GM12878 (cell line): ENCODE measurements around the gene MALRD1. TPM values are rescaled to one million over a fixed set of nuclear protein-coding genes. Genes with fewer than 3 reads are reported as not detected.

ENCODE experiments used
- ATAC-seq: fragments of 200-7000 bp; cut with Tn5 transposase; 3 replicates; pipeline ENCODE4 v1.9.1; 2020; ENCODE audit warnings: mild to moderate bottlenecking, moderate library complexity
- BruUV-seq: library from RNA; stranded (reverse); fragments of 400-500 nt; replicated peaks from 2 replicates; lab custom pipeline; 2021; lab: Mats Ljungman, UMichigan
- CTCF ChIA-PET: fragments of 300-600 bp; sonication (Branson Sonifier 250); formaldehyde crosslinking; extraction: SDS; loops from one replicate; lab custom pipeline; 2021; ENCODE audit warnings: inconsistent platforms; lab: Yijun Ruan, JAX
- POLR2A ChIA-PET: fragments of 350-600 bp; formaldehyde crosslinking; extraction: SDS; loops from one replicate; lab custom pipeline; 2021; ENCODE audit warnings: inconsistent platforms; lab: Charles Lee
- RAD21 ChIA-PET: fragments of 300-600 bp; sonication (Branson Sonifier 250); formaldehyde crosslinking; loops from one replicate; lab custom pipeline; 2023; ENCODE audit warnings: antibody characterized with exemption; ENCODE audit not compliant: unreplicated experiment; lab: Charles Lee
- SMC1A ChIA-PET: fragments of 300-600 bp; sonication (Branson Sonifier 250); formaldehyde crosslinking; loops from one replicate; lab custom pipeline; 2023; ENCODE audit not compliant: unreplicated experiment, uncharacterized antibody; lab: Charles Lee
- DNase-seq: peaks from one replicate; pipeline ENCODE4 v3.0.0-alpha.2; 2011; ENCODE audit warnings: low read depth, low spot score
- FAIRE-seq: peaks from 3 replicates; lab custom pipeline; 2011; peaks lifted over from hg19 to GRCh38; lab: Jason Lieb, UNC
- H2AFZ ChIP-seq: 2 replicates; pipeline ENCODE4 v1.6.0; 2011; ENCODE audit warnings: low read depth, low read length, control low read depth; ENCODE audit not compliant: control insufficient read depth
- H3K27ac ChIP-seq: 2 replicates; pipeline ENCODE4 v1.5.1; 2011; ENCODE audit warnings: control low read depth; ENCODE audit not compliant: control insufficient read depth, insufficient read depth
- H3K27me3 ChIP-seq, 2 experiments: replicated peaks in 1 of 2; 2 replicates each; pipeline versions ENCODE4 v1.6.0 to v1.6.1; 2011; ENCODE audit warnings: low read length in 1 of 2; ENCODE audit not compliant: control insufficient read depth in 2 of 2, insufficient read depth in 2 of 2
- H3K36me3 ChIP-seq, 2 experiments: 2 replicates each; pipeline ENCODE4 v1.5.1; 2011; ENCODE audit warnings: low read length in 1 of 2; ENCODE audit not compliant: control insufficient read depth in 2 of 2, insufficient read depth in 2 of 2
- H3K4me1 ChIP-seq: 2 replicates; pipeline ENCODE4 v1.6.1; 2011; ENCODE audit warnings: mild to moderate bottlenecking, low read length, moderate library complexity, mixed read lengths; ENCODE audit not compliant: control insufficient read depth, insufficient read depth
- H3K4me2 ChIP-seq: 2 replicates; pipeline ENCODE4 v1.6.0; 2011; ENCODE audit warnings: control low read depth; ENCODE audit not compliant: control insufficient read depth, insufficient read depth
- H3K4me3 ChIP-seq: fragments of 200-600 bp; sonication (generic); 2 replicates; pipeline ENCODE4 v1.5.1; 2016
- H3K79me2 ChIP-seq: 2 replicates; pipeline ENCODE4 v1.6.0; 2011; ENCODE audit warnings: low read length; ENCODE audit not compliant: control insufficient read depth, insufficient read depth
- H3K9ac ChIP-seq: 2 replicates; pipeline ENCODE4 v1.8.0; 2011; ENCODE audit warnings: low read length, control low read depth, mixed read lengths; ENCODE audit not compliant: control insufficient read depth, insufficient read depth
- H3K9me3 ChIP-seq: replicated peaks from 3 replicates; pipeline ENCODE4 v1.5.1; 2011; ENCODE audit warnings: mild to moderate bottlenecking, low read length; ENCODE audit not compliant: control insufficient read depth, insufficient read depth
- H4K20me1 ChIP-seq: 2 replicates; pipeline ENCODE4 v1.6.0; 2011; ENCODE audit not compliant: control insufficient read depth, insufficient read depth
- BCL3 ChIP-seq: IDR thresholded peaks from 2 replicates; pipeline ENCODE4 v1.6.1; 2011; ENCODE audit warnings: borderline replicate concordance, low read depth, mild to moderate bottlenecking, moderate library complexity, low read length; ENCODE audit not compliant: insufficient read depth, poor library complexity, severe bottlenecking
- BMI1 ChIP-seq: fragments of 450-650 bp; IDR thresholded peaks from 2 replicates; pipeline ENCODE4 v1.6.1; 2016; ENCODE audit warnings: mild to moderate bottlenecking, moderate library complexity, borderline replicate concordance
- BRCA1 ChIP-seq: IDR thresholded peaks from 2 replicates; pipeline ENCODE4 v1.6.1; 2011; ENCODE audit warnings: low read depth, low read length, improper control_type of control experiment
- CHD2 ChIP-seq: IDR thresholded peaks from 2 replicates; pipeline ENCODE4 v1.6.1; 2011; ENCODE audit warnings: low read depth, low read length, improper control_type of control experiment, borderline replicate concordance
- CREB1 ChIP-seq: IDR thresholded peaks from 2 replicates; pipeline ENCODE4 v1.6.1; 2012; ENCODE audit warnings: low read depth, mild to moderate bottlenecking, inconsistent platforms
- ESRRA ChIP-seq: IDR thresholded peaks from 2 replicates; pipeline ENCODE4 v1.6.1; 2012; ENCODE audit warnings: mild to moderate bottlenecking, low read length, improper control_type of control experiment
- HDAC6 ChIP-seq: fragments of 200-600 bp; sonication (generic); IDR thresholded peaks from one replicate; pipeline ENCODE4 v1.8.0; 2017; ENCODE audit warnings: antibody characterized with exemption; ENCODE audit not compliant: unreplicated experiment
- NFXL1 ChIP-seq: fragments of 450-650 bp; IDR thresholded peaks from 2 replicates; pipeline ENCODE4 v1.6.1; 2017; ENCODE audit warnings: antibody characterized with exemption, mild to moderate bottlenecking, borderline replicate concordance
- POLR2AphosphoS2 ChIP-seq: IDR thresholded peaks from 2 replicates; pipeline ENCODE4 v1.6.1; 2011; ENCODE audit warnings: low read depth, mild to moderate bottlenecking, low read length, improper control_type of control experiment, moderate library complexity
- RBBP5 ChIP-seq: fragments of 200-600 bp; sonication (generic); conservative IDR thresholded peaks from 2 replicates; pipeline ENCODE4 v1.6.1; 2016
- SIN3A ChIP-seq: IDR thresholded peaks from 2 replicates; pipeline ENCODE4 v1.6.1; 2012; ENCODE audit warnings: low read depth, low read length, improper control_type of control experiment
- SUZ12 ChIP-seq: fragments of 200-600 bp; sonication (generic); IDR thresholded peaks from one replicate; pipeline ENCODE4 v1.6.1; 2018; ENCODE audit warnings: antibody characterized with exemption, mild to moderate bottlenecking; ENCODE audit not compliant: unreplicated experiment
- TAF1 ChIP-seq: IDR thresholded peaks from 2 replicates; pipeline ENCODE4 v1.6.1; 2011; ENCODE audit warnings: mild to moderate bottlenecking, low read depth, low read length, borderline replicate concordance
- TBL1XR1 ChIP-seq: IDR thresholded peaks from 2 replicates; pipeline ENCODE4 v1.6.1; 2012; ENCODE audit warnings: low read depth, low read length, improper control_type of control experiment
- WRNIP1 ChIP-seq: IDR thresholded peaks from 2 replicates; pipeline ENCODE4 v1.6.1; 2011; ENCODE audit warnings: low read depth, low read length, improper control_type of control experiment, borderline replicate concordance
- YBX1 ChIP-seq: fragments of 450-650 bp; IDR thresholded peaks from 2 replicates; pipeline ENCODE4 v1.6.1; 2016; ENCODE audit warnings: antibody characterized with exemption
- WGBS: methylation state at CpG from one replicate; pipeline ENCODE4 v1.1.6; 2016; ENCODE audit warnings: low lambda C conversion rate; ENCODE audit not compliant: insufficient replicate concordance, insufficient coverage; ENCODE audit errors: missing lambda C conversion rate; 5-methylcytosine and 5-hydroxymethylcytosine counted together
- in situ Hi-C: fragments of 300-500 bp; cut with MboI; formaldehyde crosslinking; loops from 9 replicates; pipeline ENCODE4 v1.14.3; 2018; ENCODE audit warnings: mixed read lengths
- intact Hi-C: fragments of 100-400 bp; cut with micrococcal nuclease; formaldehyde crosslinking; loops from one replicate; pipeline ENCODE4 v1.14.2; 2022; ENCODE audit not compliant: unreplicated experiment
- polyA plus RNA-seq, 11 experiments: library from polyadenylated mRNA; depleted of rRNA in 4 of 11; unstranded in 6 of 11; stranded (reverse) in 5 of 11; fragments of >200 nt; fragmentation: Nextera tagmentation in 4 of 11; fragmentation: Illumina TruSeq in 1 of 11; extraction: Ambion mirVana in 4 of 11; extraction: Trizol in 1 of 11; gene quantifications; 1 replicate in 1 of 11; 2 replicates in 10 of 11; pipeline versions ENCODE4 v1.2.1 to v1.2.3, GENCODE V29; 2011 to 2016; ENCODE audit warnings: inconsistent platforms in 2 of 11, missing spikeins in 2 of 11, low read depth in 1 of 11
- total RNA-seq, 4 experiments: library from RNA; depleted of rRNA in 3 of 4; stranded (reverse); fragments of >200 nt in 3 of 4; fragmentation: Illumina TruSeq in 1 of 4; extraction: Trizol in 1 of 4; gene quantifications; 2 replicates each; pipeline versions ENCODE4 v1.2.1 to v1.2.3, GENCODE V29; 2013 to 2021
- TF ChIP-seq, protein P1 (sequence below): fragments of 450-650 bp; formaldehyde crosslinking; IDR thresholded peaks from 2 replicates; pipeline ENCODE4 v1.5.0; 2022; ENCODE audit warnings: mild to moderate bottlenecking, missing genetic modification characterization

MALRD1 gene
- total and polyA plus RNA-seq, 10 of the 15 experiments (the other 5 are each of a cell fraction or from before 2014, with no cell fraction given), result 0.12 to 6.6 (median 0.26) TPM; not detected in 2

GRCh38 chr10:19479854-19480253 is 431.3 kb downstream of the MALRD1 start:
- FAIRE-seq, result no peak
- H4K20me1 ChIP-seq, result no peaks in the 10 kb centered on the region
- H2AFZ ChIP-seq, result no peak overlapping the region
- no peaks in the 10 kb centered on the region for H3K27me3 ChIP-seq
- H3K4me3 ChIP-seq, result no peak overlapping the region
- CTCF ChIA-PET, result interaction anchor here (0.8 kb wide), 1 partner anchor 9 kb away, joined by 4 read pairs; no protein-coding TSS in a partner anchor
- intact Hi-C loops (no loop called here), in situ Hi-C loops (no loop called here)
- no peak overlapping the region for H3K9ac ChIP-seq
- no peaks in the 10 kb centered on the region for H3K4me1 ChIP-seq
- DNase-seq, result no peak
- no TSS peak for BruUV-seq
- no peaks in the 10 kb centered on the region for H3K79me2 ChIP-seq
- POLR2A ChIA-PET, result no interaction called here
- TF ChIP-seq ESRRA, result no peak
- no peak for TF ChIP-seq POLR2AphosphoS2
- TF ChIP-seq, protein P1, sequence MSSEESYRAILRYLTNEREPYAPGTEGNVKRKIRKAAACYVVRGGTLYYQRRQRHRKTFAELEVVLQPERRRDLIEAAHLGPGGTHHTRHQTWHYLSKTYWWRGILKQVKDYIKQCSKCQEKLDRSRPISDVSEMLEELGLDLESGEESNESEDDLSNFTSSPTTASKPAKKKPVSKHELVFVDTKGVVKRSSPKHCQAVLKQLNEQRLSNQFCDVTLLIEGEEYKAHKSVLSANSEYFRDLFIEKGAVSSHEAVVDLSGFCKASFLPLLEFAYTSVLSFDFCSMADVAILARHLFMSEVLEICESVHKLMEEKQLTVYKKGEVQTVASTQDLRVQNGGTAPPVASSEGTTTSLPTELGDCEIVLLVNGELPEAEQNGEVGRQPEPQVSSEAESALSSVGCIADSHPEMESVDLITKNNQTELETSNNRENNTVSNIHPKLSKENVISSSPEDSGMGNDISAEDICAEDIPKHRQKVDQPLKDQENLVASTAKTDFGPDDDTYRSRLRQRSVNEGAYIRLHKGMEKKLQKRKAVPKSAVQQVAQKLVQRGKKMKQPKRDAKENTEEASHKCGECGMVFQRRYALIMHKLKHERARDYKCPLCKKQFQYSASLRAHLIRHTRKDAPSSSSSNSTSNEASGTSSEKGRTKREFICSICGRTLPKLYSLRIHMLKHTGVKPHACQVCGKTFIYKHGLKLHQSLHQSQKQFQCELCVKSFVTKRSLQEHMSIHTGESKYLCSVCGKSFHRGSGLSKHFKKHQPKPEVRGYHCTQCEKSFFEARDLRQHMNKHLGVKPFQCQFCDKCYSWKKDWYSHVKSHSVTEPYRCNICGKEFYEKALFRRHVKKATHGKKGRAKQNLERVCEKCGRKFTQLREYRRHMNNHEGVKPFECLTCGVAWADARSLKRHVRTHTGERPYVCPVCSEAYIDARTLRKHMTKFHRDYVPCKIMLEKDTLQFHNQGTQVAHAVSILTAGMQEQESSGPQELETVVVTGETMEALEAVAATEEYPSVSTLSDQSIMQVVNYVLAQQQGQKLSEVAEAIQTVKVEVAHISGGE (CRISPR knock-in tag), result no peak
- no peak for TF ChIP-seq SUZ12
- TF ChIP-seq TAF1, result no peak
- no peak for TF ChIP-seq SIN3A
- no peak for TF ChIP-seq CREB1
- no peak for TF ChIP-seq WRNIP1
- TF ChIP-seq BMI1, result no peak
- TF ChIP-seq YBX1, result no peak
- TF ChIP-seq BCL3, result no peak
- TF ChIP-seq NFXL1, result no peak
- TF ChIP-seq CHD2, result no peak
- no peak for TF ChIP-seq HDAC6
- TF ChIP-seq RBBP5, result no peak
- TF ChIP-seq BRCA1, result no peak
- TF ChIP-seq TBL1XR1, result no peak
- H3K36me3 ChIP-seq, result no peaks in the 10 kb centered on the region
- H3K4me2 ChIP-seq, result no peak overlapping the region
- H3K27ac ChIP-seq, result no peak overlapping the region
- no peaks in the 10 kb centered on the region for H3K9me3 ChIP-seq
- RAD21 ChIA-PET, result no interaction called here
- ATAC-seq, result no peak
- 55% methylated on average over 4 of the region's 4 CpGs for WGBS
- SMC1A ChIA-PET, result interaction anchor here (1.2 to 1.4 kb wide), 2 partner anchors 11 to 175 kb away, joined by 3 to 4 read pairs; no protein-coding TSS in a partner anchor
